Measurements from ENCODE around the gene PLK5.
"Not testable (repeated sequence)": the region's sequence is repeated elsewhere in the genome, so short reads cannot be mapped to it uniquely, and the experiment has no call there.

Gene PLK5

GRCh38 chr19:1523412-1524286, at the start of gene PLK5:
TSS of gene PLK5 (plus strand) at chr19:1524077. CDS start at chr19:1526997, 2,920 bp downstream.
- no peak within 1 kb of the TSS for H3K9ac ChIP-seq (ENCODE audit: low read length)
- peak within 1 kb of the TSS; percentile 19 for H3K4me3 ChIP-seq (ENCODE audit: low read length)
- peaks cover 26% of the 10 kb centered on the region for H3K27me3 ChIP-seq (ENCODE audit: control insufficient read depth, insufficient read depth, low read length)
- peaks cover 6% of the 10 kb centered on the region for H3K4me1 ChIP-seq (ENCODE audit: control insufficient read depth, insufficient read depth, low read length)
- no peak within 1 kb of the TSS for H3K27ac ChIP-seq (ENCODE audit: low read depth, low read length)
- no peaks in the 10 kb centered on the region for H3K36me3 ChIP-seq (ENCODE audit: control insufficient read depth, insufficient read depth, low read length)

DNA sequence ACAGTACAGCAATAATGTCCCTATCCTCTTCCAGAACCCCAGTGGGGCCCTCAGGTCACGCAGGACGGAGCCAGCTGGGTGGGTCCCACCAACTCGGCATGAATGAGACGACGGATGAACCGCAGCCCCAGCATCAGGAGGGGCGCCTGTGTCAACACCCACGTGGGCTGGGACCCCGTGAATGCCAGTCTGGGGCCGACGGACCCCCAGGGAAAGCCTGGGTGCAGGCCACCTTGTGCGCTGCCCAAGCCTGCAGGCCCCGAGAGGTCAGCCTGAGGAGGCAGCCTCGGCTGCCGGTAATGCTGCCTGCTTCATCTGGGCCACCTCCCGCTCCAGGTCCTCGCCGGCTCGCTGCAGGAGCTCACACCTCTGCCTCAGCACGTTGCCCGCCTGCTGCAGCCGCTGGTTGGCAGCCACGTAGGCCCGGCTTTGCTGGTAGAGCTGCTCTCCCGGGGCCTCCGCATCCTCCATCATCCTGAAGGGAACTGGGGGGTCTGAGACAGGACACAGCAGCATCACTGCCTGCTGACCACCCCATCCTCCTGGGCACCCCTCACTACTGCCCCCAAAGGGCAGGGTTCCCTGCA, 49.0 kb upstream of the PLK5 start:
- no peak overlapping the region for H3K9ac ChIP-seq (ENCODE audit: low read length)
- H3K4me3 ChIP-seq (ENCODE audit: low read length), result no peak overlapping the region
- H3K36me3 ChIP-seq (ENCODE audit: control insufficient read depth, insufficient read depth, low read length), result peaks cover 5% of the 10 kb centered on the region
- H3K4me1 ChIP-seq (ENCODE audit: control insufficient read depth, insufficient read depth, low read length), result peaks cover 7% of the 10 kb centered on the region
- peaks cover 33% of the 10 kb centered on the region for H3K27me3 ChIP-seq (ENCODE audit: control insufficient read depth, insufficient read depth, low read length)
- H3K27ac ChIP-seq (ENCODE audit: low read depth, low read length), result no peak overlapping the region

GRCh38 chr19:1475751-1476437, 48.0 kb upstream of the PLK5 start:
- H3K4me3 ChIP-seq (ENCODE audit: low read length), result no peak overlapping the region
- peaks cover 5% of the 10 kb centered on the region for H3K36me3 ChIP-seq (ENCODE audit: control insufficient read depth, insufficient read depth, low read length)
- no peak overlapping the region for H3K27ac ChIP-seq (ENCODE audit: low read depth, low read length)
- no peak overlapping the region for H3K9ac ChIP-seq (ENCODE audit: low read length)
- H3K4me1 ChIP-seq (ENCODE audit: control insufficient read depth, insufficient read depth, low read length), result peaks cover 5% of the 10 kb centered on the region
- peaks cover 24% of the 10 kb centered on the region for H3K27me3 ChIP-seq (ENCODE audit: control insufficient read depth, insufficient read depth, low read length)

DNA sequence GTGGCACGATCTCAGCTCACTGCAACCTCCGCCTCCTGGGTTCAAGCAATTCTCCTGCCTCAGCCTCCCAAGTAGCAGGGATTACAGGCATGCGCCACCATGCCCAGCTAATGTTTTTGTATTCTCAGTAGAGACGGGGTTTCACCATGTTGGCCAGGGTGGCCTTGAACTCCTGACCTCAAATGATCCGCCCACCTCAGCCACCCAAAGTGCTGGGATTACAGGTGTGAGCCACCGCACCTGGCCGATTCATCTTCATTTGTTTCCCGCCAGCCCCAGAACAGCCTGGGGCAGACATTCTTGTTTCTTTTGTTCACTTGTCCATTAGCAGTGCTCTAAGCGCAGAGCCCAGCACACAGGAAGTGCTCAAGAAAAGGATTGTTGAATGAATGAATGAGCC, 46.8 kb upstream of the PLK5 start:
- peaks cover 12% of the 10 kb centered on the region for H3K27me3 ChIP-seq (ENCODE audit: control insufficient read depth, insufficient read depth, low read length)
- not testable (repeated sequence) for H3K4me1 ChIP-seq (ENCODE audit: control insufficient read depth, insufficient read depth, low read length); H3K9ac ChIP-seq (ENCODE audit: low read length); H3K27ac ChIP-seq (ENCODE audit: low read depth, low read length); H3K4me3 ChIP-seq (ENCODE audit: low read length); H3K36me3 ChIP-seq (ENCODE audit: control insufficient read depth, insufficient read depth, low read length)

- Histone ChIP-seq H3K9ac (ENCODE audit: low read length) (peak within 1 kb of the TSS; percentile 62), H3K4me3 (ENCODE audit: low read length) (peak within 1 kb of the TSS; percentile 94), H3K36me3 (ENCODE audit: control insufficient read depth, insufficient read depth, low read length) (peaks cover 5% of the 10 kb centered on the region), H3K4me1 (ENCODE audit: control insufficient read depth, insufficient read depth, low read length) (no peaks in the 10 kb centered on the region), H3K27me3 (ENCODE audit: control insufficient read depth, insufficient read depth, low read length) (no peaks in the 10 kb centered on the region), H3K27ac (ENCODE audit: low read depth, low read length) (peak within 1 kb of the TSS; percentile 6)
These were observed 44.8 kb upstream of the PLK5 start, which contains the start of gene C19orf25 for GRCh38 chr19:1478934-1479707. TSS of gene C19orf25 (minus strand) at chr19:1479215. CDS start at chr19:1478903, 312 bp downstream.

DNA sequence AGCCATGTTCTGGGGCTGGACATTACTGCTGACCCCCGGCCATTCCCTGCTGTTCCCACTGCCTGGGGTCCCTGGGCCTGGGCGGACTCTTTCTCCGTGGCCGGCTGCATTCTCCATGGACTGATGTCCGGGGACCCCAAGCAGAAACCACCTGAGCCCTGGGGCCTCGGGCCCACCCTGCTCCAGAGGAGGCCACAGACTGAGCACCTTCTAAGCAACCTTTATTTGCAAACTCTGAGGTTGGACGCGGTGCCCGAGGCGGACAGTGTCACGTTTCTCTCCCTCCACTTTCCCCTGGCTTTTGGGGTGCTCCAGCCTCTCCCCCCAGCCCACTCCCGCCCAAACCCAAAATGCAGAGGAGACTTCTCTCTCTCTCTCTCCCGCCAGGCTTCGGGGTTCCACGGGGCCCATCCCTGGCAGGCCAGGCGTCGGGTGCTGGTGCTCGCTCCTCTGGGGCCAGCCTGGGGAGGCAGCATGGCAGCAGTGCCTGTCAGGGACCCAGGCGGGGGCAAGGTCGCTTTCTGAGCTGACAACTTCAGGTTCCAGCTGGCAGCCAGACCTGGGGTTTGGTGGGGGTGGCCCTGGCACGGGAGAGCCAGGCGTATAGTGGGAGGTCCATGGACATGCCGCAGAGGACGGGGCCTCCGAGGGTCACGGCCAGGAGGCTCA, 42.5 kb upstream of the PLK5 start:
- Histone ChIP-seq H3K9ac (ENCODE audit: low read length) (no peak overlapping the region), H3K36me3 (ENCODE audit: control insufficient read depth, insufficient read depth, low read length) (peaks cover 2% of the 10 kb centered on the region), H3K27ac (ENCODE audit: low read depth, low read length) (no peak overlapping the region), H3K4me3 (ENCODE audit: low read length) (no peak overlapping the region), H3K4me1 (ENCODE audit: control insufficient read depth, insufficient read depth, low read length) (no peaks in the 10 kb centered on the region), H3K27me3 (ENCODE audit: control insufficient read depth, insufficient read depth, low read length) (no peaks in the 10 kb centered on the region)

DNA sequence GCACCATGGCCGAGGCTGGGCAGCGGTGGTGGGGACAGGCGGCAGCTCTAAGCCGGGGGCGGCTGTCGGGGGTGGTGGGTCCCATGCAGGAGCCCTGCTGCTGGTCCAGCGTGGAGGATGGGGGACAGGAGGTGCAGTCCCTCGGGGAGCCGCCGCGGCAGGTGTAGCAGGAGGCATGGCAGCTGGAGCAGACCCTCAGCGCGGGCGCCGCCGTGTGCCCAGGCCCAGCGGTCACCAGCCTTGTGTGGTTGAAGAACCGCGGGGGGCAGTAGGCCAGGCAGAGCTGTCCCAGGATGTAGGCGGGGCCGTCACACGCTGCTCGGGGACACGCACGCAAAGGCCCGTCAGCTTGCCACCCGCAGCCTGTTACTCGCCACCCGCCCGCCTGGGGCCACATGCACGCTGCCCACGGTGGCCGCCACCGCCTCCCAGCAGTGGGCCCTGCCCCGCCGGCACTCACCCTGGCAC, 42.0 kb upstream of the PLK5 start:
- Histone ChIP-seq H3K27me3 (ENCODE audit: control insufficient read depth, insufficient read depth, low read length) (no peaks in the 10 kb centered on the region), H3K4me3 (ENCODE audit: low read length) (no peak overlapping the region), H3K36me3 (ENCODE audit: control insufficient read depth, insufficient read depth, low read length) (peaks cover 2% of the 10 kb centered on the region), H3K9ac (ENCODE audit: low read length) (no peak overlapping the region), H3K4me1 (ENCODE audit: control insufficient read depth, insufficient read depth, low read length) (no peaks in the 10 kb centered on the region), H3K27ac (ENCODE audit: low read depth, low read length) (no peak overlapping the region)

GRCh38 chr19:1482361-1483130, 41.3 kb upstream of the PLK5 start:
- Histone ChIP-seq H3K4me3 (ENCODE audit: low read length) (no peak overlapping the region), H3K27ac (ENCODE audit: low read depth, low read length) (no peak overlapping the region), H3K27me3 (ENCODE audit: control insufficient read depth, insufficient read depth, low read length) (no peaks in the 10 kb centered on the region), H3K36me3 (ENCODE audit: control insufficient read depth, insufficient read depth, low read length) (no peaks in the 10 kb centered on the region), H3K9ac (ENCODE audit: low read length) (no peak overlapping the region), H3K4me1 (ENCODE audit: control insufficient read depth, insufficient read depth, low read length) (no peaks in the 10 kb centered on the region)

DNA sequence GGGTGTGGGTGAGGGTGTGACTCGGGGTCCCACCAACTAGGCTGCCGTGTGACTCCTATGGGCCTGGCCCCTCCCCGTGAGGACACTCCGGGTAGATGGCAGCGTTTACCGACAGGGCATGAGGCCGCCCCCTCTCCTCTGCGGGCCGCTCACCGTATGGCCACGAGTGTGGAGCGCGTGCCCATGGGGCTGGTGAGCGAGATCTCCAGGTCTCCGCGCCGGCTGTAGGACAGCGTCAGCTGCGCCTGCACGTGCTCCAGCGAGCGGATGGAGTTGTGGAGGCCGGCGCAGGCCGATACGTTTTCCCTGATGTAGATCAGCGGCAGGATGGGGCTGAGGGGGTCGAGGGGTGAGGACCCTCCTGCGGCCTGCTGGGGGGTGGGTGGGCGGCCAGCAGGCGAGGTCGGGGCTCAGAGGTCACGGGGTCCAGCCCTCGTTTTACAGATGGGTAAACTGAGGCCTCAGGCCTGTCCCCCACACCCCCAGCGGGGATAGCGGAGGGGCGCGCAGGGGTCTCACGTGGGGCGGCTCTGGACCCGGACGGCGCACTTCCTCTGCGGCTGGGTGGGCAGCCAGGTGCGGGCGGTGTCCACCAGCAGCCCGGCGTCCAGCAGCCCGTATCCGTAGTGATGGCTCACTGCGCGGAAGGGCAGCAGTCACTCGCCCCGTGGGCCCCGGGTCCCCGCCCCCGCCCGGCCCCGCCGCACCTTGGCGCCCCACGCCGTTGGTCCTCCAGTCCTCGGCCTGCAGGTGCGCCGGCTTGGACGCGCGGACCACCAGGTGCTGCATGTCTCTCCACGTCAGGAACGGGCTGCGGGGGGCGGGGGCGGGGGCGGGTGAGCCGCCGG, 40.5 kb upstream of the PLK5 start:
- Histone ChIP-seq H3K9ac (ENCODE audit: low read length) (no peak overlapping the region), H3K36me3 (ENCODE audit: control insufficient read depth, insufficient read depth, low read length) (no peaks in the 10 kb centered on the region), H3K4me1 (ENCODE audit: control insufficient read depth, insufficient read depth, low read length) (no peaks in the 10 kb centered on the region), H3K27ac (ENCODE audit: low read depth, low read length) (no peak overlapping the region), H3K27me3 (ENCODE audit: control insufficient read depth, insufficient read depth, low read length) (no peaks in the 10 kb centered on the region), H3K4me3 (ENCODE audit: low read length) (no peak overlapping the region)

- Histone ChIP-seq H3K4me1 (ENCODE audit: control insufficient read depth, insufficient read depth, low read length) (no peaks in the 10 kb centered on the region), H3K27me3 (ENCODE audit: control insufficient read depth, insufficient read depth, low read length) (no peaks in the 10 kb centered on the region), H3K36me3 (ENCODE audit: control insufficient read depth, insufficient read depth, low read length) (no peaks in the 10 kb centered on the region), H3K27ac (ENCODE audit: low read depth, low read length) (no peak overlapping the region), H3K4me3 (ENCODE audit: low read length) (no peak overlapping the region), H3K9ac (ENCODE audit: low read length) (no peak overlapping the region)
These were observed 39.9 kb upstream of the PLK5 start for GRCh38 chr19:1483979-1484428.

Measured in rectal smooth muscle tissue (tissue), 1 donor.